ENCODE results near the gene MYH7.

Gene MYH7

DNA sequence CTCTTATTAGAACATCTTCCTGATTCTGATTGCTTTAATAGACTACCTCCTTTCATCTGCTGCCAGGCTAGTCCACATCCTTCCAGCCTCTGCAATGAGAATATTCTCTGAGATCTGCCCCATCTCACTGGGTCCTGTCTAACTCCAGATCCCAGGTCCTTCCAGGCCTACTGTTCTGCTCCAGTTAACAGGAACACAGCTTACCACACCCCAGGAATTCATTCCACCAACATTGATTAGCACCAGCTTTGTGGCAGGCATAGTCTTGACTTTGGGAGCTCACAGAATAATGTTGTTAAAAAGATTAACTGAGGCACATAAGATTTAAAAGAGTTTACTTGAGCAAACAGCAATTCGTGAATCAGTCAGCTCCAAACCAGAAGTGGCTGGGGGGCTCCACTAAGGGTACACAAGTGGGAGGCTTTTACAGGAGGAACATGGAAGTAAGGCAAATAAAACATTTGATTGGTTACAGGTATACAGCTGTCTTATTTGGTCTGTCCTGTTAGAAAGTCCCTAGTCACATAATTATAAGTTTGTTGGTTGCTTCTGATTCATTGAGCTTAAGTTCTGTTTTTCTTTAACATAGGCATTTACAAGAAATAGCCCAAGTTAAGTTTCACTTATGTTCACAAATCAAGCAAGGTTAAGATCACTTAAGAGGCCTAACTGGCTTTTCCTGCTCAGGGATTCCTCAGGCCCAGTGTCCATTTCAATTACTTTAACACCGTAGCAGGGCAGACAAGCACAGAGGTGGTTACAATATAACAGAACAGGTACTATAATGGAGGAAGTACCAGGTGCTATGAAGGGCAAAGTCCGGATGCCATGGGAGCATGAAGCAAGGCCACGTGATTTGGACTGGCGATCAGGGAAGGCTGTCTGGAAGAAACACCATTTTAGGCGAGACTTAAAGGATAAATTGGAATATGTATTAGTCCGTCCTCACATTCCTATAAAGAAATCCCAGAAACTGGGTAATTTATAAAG is 12.2 kb upstream of the MYH7 start:
- DNase-seq = no peak

DNA sequence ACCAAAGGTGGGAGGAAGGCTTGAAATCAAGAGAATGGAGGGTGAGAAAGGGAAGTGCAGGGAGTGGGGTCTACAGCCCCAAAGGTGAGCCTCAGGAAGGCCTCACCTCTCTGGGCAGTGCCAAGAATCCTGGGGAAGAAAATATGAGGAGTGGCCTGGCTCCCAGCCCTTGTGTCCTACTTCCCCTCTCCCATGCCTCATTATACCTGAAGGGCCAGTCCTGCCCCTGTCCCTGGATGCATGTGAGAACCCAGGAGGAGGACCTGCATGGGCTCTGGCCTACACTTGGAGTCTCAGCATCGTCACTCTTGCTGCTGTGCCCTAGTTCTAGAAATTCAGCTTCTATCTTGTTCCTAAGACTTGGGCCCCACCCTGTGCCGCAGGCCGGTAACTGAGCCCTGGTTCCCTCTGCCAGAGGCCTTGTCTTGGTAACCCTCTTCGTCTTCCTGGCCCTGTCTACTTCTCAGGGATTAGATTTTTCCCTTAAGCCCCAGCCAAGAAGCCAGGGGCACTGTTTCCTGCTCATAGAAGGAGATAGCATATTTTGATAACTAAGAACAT is 10.9 kb upstream of the MYH7 start:
- no peak for DNase-seq

- no peak for DNase-seq
Observed at GRCh38 chr14:23445773-23446172, 10.3 kb upstream of the MYH7 start.

- no peak for DNase-seq
Observed at GRCh38 chr14:23444314-23444713, 8.9 kb upstream of the MYH7 start.

DNA sequence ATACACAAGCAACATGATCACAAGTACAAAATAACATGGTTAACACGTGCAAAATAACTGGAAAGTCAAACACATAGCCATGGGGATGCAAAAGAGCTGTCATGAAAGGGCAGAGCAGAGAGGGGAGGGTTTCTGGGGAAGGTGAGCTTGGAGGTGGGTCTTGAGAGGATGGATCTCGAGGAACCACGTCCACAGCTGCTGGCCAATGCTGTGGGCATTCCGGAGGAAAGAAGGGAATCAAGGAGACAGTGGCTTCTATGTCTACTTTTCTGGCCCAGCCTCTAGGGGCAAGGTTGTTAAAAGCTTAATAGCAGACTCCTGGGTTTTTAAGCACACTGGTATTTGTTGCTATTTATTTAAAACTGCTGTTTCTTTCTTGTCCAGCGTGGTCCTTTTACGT is 8.4 kb upstream of the MYH7 start:
- DNase-seq = no peak

DNA sequence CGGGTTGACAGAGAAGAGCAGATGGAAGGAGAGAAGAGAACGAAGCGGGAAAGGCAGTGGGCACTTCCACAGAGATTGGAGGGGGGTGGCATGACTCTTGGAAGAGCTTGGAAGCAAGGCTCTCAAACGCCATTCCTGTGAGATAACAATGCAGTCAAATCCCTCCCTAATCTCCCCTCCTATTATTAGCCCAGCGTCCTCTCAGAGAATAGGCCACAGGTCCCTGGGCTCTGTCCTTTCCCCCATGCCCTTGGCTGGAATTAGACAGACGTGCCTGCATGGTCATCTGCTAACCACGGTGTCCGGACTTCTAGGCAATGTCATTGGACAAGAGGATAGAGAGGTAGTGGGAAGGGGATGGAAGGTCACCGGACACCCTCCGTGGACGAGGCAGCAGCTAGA is 8.0 kb upstream of the MYH7 start:
- no peak for DNase-seq

- peak in 2 of 4 experiments; percentile 36 to 39 for DNase-seq
Observed at GRCh38 chr14:23442721-23443356, 7.4 kb upstream of the MYH7 start.

GRCh38 chr14:23441076-23441475 is 5.6 kb upstream of the MYH7 start:
- no peak for DNase-seq

- DNase-seq = no peak
Observed at GRCh38 chr14:23439107-23439835, 3.8 kb upstream of the MYH7 start.

GRCh38 chr14:23438101-23438971 is 2.9 kb upstream of the MYH7 start:
- no peak for DNase-seq

DNA sequence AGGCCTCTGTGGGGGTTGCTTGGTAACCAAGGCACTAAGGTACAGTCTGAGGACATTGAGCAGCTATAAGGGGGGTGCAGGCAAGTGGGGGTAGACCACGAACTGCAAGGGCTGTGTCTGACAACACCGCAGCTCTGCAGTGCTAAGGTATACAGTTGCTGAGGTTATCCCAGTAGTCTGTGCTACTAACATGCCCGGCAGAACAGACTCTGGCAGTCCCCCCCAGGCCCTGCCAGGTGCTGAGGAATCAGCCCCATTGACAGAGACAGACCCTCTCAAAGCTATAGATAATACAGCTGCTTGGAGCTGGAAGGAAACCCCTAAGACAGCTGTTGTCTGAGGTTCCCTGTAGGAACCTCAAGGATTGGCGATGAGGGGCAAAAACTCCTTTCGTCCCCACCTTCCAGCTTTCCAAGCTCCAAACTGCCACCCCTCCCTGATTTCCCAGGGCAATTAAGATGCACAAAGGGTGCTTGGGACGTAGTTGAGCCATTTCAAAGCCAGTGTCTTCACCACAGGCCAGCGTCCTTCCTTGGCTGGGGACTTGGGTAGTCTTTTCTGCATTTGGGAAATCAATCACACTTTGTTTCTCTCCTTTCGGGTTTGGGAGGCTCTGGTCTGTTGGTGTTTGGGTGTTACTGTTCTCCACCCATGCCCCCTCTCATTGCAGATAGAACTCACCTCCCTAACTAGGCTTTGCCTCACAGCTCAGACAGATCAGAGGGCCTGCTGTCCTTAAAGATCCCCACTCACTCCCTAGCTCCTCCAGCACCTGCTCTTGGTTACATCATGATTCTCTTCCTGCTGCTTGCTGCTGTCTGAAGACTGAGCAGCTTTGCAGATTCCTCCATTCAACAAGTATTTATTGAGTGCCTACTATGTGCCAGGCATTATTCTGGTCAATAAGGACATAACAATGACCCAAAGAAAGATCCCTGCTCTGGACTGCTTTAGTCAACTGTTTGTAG is 2.0 kb upstream of the MYH7 start:
- no peak for DNase-seq

DNA sequence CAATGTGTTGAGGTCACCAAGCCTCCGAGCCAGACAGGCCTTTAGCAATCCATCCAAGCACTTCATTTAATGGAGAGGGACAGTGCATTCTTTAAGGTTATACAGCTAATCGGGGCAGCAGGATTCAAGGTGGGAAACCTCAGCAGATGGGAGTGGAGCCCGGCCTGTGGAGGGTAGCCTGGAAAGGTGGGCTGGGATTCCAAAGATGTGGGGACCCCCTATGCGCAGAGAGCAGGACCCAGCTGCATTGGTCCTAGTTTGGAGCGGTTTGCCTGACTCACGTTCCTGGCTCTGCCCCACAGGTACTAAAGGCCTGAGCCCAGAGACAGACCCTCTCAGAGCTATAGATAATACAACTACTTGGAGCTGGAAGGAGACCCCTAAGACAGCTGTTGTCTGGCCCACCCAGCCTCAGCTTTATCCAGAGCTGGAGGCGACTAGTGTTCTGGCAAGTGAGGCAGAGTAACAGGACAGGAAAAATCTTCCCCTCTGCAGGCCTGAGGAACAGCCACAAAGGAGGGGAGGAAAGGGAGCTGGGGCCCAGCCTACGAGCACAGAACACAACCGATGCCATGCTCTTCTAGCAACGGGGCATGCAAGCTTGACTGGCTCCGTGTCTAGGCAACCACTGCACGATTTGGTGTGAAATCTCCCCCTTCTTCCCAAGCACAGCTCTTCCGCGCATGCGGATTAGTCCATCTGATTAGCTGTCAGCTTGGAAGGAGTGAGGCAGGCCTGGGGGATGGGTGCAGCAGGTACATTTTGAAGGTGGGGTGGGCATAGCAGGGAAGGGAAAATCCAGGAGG is 1.1 kb upstream of the MYH7 start:
- no peak for DNase-seq

DNA sequence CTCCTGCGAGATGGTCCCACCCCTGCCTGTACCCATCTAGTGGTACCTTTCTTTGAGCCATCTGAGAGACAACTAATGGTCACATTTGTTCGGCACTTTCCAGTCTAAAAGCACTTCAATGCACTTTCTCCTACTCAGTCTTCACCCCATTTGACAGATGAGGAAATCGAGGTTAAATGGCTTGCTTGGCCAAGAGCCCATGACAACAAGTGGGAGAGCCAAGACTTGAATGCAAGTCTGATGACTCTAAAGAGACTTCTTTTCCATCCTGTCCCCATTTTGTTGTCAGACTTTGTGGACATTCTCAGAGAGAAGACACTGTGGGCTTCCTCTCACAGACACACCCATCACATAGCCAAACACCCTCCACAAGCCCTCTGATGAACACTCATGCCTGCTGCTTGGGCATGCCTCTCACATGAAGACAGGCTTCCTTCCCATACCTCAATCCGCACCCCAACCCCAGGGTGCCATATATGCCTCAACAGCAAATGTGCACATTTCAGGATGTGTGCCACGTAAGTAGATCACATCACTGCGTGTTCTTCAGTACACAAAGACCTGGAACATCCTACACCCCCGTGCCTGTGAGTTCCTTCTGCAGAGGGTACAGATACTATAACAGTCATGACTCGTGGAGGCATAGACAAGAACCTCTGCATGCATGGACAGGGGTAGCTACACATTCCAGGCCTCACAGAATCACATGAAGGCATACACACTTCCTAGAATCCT is 805 bp downstream of the MYH7 start:
- no peak for DNase-seq

DNA sequence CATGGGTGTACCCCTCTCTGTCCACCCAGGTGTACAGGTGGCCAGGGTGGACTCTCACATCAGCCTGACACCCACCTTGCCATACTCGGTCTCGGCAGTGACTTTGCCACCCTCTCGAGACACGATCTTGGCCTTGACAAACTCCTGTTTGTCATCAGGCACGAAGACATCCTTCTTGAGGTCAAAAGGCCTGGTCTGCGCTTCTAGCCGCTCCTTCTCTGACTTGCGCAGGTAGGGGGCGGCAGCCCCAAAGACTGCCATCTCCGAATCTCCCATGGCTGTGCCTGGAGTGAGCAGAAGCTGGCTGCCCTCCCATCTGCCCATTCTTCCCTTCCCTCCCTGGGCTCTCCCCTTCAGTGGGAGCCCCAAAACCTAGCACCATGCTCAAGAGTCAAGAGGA is 2.0 kb downstream of the MYH7 start:
- DNase-seq = no peak

- DNase-seq = no peak
Observed at GRCh38 chr14:23432946-23433345, 2.5 kb downstream of the MYH7 start.

DNA sequence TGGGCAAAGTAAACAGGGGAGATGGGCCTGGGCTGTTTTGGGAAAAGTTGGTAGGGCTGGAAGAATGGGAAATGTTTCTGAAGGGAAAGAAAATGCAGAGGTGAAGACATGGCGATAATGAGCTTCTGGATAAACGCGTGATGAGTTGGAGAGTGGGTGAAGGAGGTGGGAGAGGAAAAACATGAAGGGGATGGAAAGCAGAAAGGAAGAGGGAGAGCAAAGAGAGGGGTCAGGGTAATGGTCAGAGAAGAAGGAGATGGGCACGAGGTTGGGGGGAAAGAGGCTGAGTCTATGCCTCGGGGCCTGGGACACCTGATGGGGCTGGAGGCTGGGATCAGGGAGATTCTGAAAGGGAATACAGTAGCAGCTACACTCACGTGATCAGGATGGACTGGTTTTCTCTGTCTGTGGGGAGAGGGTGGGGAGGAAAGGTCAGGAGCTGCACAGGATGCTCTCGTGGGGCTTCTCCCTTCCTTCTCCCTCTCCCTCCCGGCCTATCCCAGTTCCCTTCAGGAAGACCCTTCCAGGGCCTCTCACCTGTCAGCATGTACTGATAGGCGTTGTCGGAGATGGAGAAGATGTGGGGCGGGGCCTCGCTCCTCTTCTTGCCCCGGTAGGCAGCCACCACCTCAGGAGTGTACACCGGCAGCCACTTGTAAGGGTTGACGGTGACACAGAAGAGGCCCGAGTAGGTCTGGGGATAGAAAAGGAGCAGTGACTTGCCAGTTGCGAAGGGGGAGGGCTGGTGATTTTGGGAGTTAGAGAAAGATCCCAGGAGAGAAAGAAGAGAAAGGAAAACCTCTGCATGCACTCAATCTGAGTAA is 3.1 kb downstream of the MYH7 start:
- no peak for DNase-seq

- DNase-seq = no peak
Observed at GRCh38 chr14:23431486-23431885, 4.0 kb downstream of the MYH7 start.

DNA sequence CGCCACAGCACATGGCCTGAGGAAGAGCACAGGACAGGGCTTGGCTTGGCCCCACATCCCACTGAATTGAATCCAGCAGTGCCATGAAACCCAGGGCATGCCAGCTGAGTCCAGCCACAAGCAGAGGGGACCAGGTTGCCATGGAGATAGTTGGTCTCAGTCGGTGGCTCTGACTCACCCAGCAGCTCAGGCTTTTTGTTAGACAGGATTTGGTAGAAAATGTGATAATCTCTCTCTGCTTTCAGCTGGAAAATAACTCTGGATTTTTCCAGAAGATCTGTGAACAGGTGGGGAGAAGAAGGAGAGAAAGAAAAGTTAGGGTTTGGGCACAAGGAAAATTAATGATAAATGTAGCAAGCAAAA is 4.8 kb downstream of the MYH7 start:
- no peak for DNase-seq
